Neutrophil (primary cell): ENCODE data around the gene PPP1R1B.

Experiments used
- H3K27ac ChIP-seq: fragments of 200-600 bp; sonication (generic); 2 replicates; pipeline ENCODE4 v1.5.1; 2016; ENCODE audit warnings: mild to moderate bottlenecking, moderate library complexity
- H3K27me3 ChIP-seq: fragments of 200-600 bp; sonication (generic); 2 replicates; pipeline ENCODE4 v1.6.0; 2016; ENCODE audit warnings: mild to moderate bottlenecking
- H3K36me3 ChIP-seq: fragments of 200-600 bp; sonication (generic); 2 replicates; pipeline ENCODE4 v1.5.1; 2017
- H3K4me1 ChIP-seq, 2 experiments: fragments of 200-600 bp in 1 of 2; sonication (generic) in 1 of 2; 1 replicate in 1 of 2; 2 replicates in 1 of 2; pipeline versions ENCODE4 v1.5.1 to v1.6.1; 2013 to 2016; ENCODE audit warnings: low read depth in 1 of 2, low read length in 1 of 2, mild to moderate bottlenecking in 1 of 2, moderate library complexity in 1 of 2; ENCODE audit not compliant: control insufficient read depth in 1 of 2, insufficient read depth in 1 of 2
- H3K4me3 ChIP-seq, 2 experiments: fragments of 200-600 bp in 1 of 2; sonication (generic) in 1 of 2; 1 replicate in 1 of 2; 2 replicates in 1 of 2; pipeline ENCODE4 v1.5.1; 2013 to 2016; ENCODE audit warnings: low read depth in 1 of 2, low read length in 1 of 2, mild to moderate bottlenecking in 1 of 2, moderate library complexity in 1 of 2
- H3K9me3 ChIP-seq: fragments of 200-600 bp; sonication (generic); 2 replicates; pipeline ENCODE4 v1.5.1; 2016
- CTCF ChIP-seq: fragments of 200-600 bp; sonication (generic); IDR thresholded peaks from 2 replicates; pipeline ENCODE4 v1.5.1; 2016; ENCODE audit warnings: antibody characterized with exemption

PPP1R1B gene

GRCh38 chr17:39676198-39676819, 49.6 kb downstream of the PPP1R1B start:
- no peaks in the 10 kb centered on the region for H3K4me1 ChIP-seq
- no peak for TF ChIP-seq CTCF

GRCh38 chr17:39677072-39677471, 50.3 kb downstream of the PPP1R1B start:
- peaks cover 12% of the 10 kb centered on the region for H3K27me3 ChIP-seq
- no peak overlapping the region for H3K27ac ChIP-seq
- H3K9me3 ChIP-seq = no peaks in the 10 kb centered on the region
- no peak for TF ChIP-seq CTCF
- H3K4me1 ChIP-seq = no peaks in the 10 kb centered on the region
- H3K4me3 ChIP-seq = no peak overlapping the region
- H3K36me3 ChIP-seq = no peaks in the 10 kb centered on the region

More at GRCh38 chr17:39676198-39676819, 49.6 kb downstream of the PPP1R1B start:
- Histone ChIP-seq H3K9me3 (no peaks in the 10 kb centered on the region), H3K27ac (no peak overlapping the region), H3K4me3 (no peak overlapping the region), H3K27me3 (peaks cover 20% of the 10 kb centered on the region), H3K36me3 (no peaks in the 10 kb centered on the region)

- no peak for TF ChIP-seq CTCF
- Histone ChIP-seq H3K27ac (no peak overlapping the region), H3K9me3 (no peaks in the 10 kb centered on the region), H3K36me3 (no peaks in the 10 kb centered on the region), H3K27me3 (peaks cover 6% of the 10 kb centered on the region), H3K4me3 (no peak overlapping the region), H3K4me1 (no peaks in the 10 kb centered on the region)
These were observed 51.0 kb downstream of the PPP1R1B start for GRCh38 chr17:39677542-39678339.

GRCh38 chr17:39678340-39679116, 51.8 kb downstream of the PPP1R1B start:
- Histone ChIP-seq H3K4me3 (no peak overlapping the region), H3K27me3 (no peaks in the 10 kb centered on the region), H3K27ac (no peak overlapping the region), H3K9me3 (no peaks in the 10 kb centered on the region), H3K4me1 (no peaks in the 10 kb centered on the region), H3K36me3 (no peaks in the 10 kb centered on the region)
- no peak for TF ChIP-seq CTCF

GRCh38 chr17:39679521-39680192, 52.9 kb downstream of the PPP1R1B start:
- no peaks in the 10 kb centered on the region for H3K27me3 ChIP-seq
- no peak overlapping the region for H3K4me3 ChIP-seq
- no peaks in the 10 kb centered on the region for H3K4me1 ChIP-seq
- H3K36me3 ChIP-seq = no peaks in the 10 kb centered on the region
- H3K27ac ChIP-seq = no peak overlapping the region
- no peaks in the 10 kb centered on the region for H3K9me3 ChIP-seq
- TF ChIP-seq CTCF = no peak
